HEK293T (cell line): Measurements from ENCODE around the gene RWDD4.

Experiments
- CTCF ChIA-PET: fragments of 350-600 bp; formaldehyde crosslinking; extraction: SDS; loops from one replicate; lab custom pipeline; 2021; ENCODE audit warnings: antibody characterized with exemption, inconsistent platforms; lab: Yijun Ruan, JAX
- POLR2A ChIA-PET: fragments of 350-600 bp; formaldehyde crosslinking; extraction: SDS; loops from one replicate; lab custom pipeline; 2020; ENCODE audit warnings: antibody characterized with exemption, inconsistent platforms; lab: Yijun Ruan, JAX
- DNase-seq: peaks from one replicate; pipeline ENCODE4 v3.0.0; 2012; ENCODE audit warnings: mixed read lengths; ENCODE audit errors: extremely low spot score
- ARNT ChIP-seq: fragments of 450-650 bp; IDR thresholded peaks from 2 replicates; pipeline ENCODE4 v1.6.1; 2017; ENCODE audit warnings: mild to moderate bottlenecking
- BHLHE40 ChIP-seq: fragments of 450-650 bp; IDR thresholded peaks from 2 replicates; pipeline ENCODE4 v1.6.1; 2016; ENCODE audit warnings: mild to moderate bottlenecking, moderate library complexity, borderline replicate concordance
- CTBP1 ChIP-seq: fragments of 450-650 bp; IDR thresholded peaks from 2 replicates; pipeline ENCODE4 v1.6.1; 2016; ENCODE audit warnings: borderline replicate concordance
- ELF4 ChIP-seq: fragments of 450-650 bp; IDR thresholded peaks from 2 replicates; pipeline ENCODE4 v1.6.1; 2017; ENCODE audit warnings: antibody characterized with exemption
- FOXA1 ChIP-seq: fragments of 450-650 bp; IDR thresholded peaks from 2 replicates; pipeline ENCODE4 v1.6.1; 2016; ENCODE audit warnings: mild to moderate bottlenecking
- FOXK2 ChIP-seq: fragments of 450-650 bp; IDR thresholded peaks from 2 replicates; pipeline ENCODE4 v1.6.1; 2016; ENCODE audit warnings: mild to moderate bottlenecking
- FOXM1 ChIP-seq: fragments of 450-650 bp; IDR thresholded peaks from 2 replicates; pipeline ENCODE4 v1.6.1; 2017; ENCODE audit warnings: mild to moderate bottlenecking, borderline replicate concordance
- HDGF ChIP-seq: fragments of 450-650 bp; IDR thresholded peaks from 2 replicates; pipeline ENCODE4 v1.6.1; 2017; ENCODE audit warnings: antibody characterized with exemption, borderline replicate concordance
- L3MBTL2 ChIP-seq: fragments of 450-650 bp; conservative IDR thresholded peaks from 2 replicates; pipeline ENCODE4 v1.6.1; 2016; ENCODE audit warnings: mild to moderate bottlenecking
- LEF1 ChIP-seq: fragments of 450-650 bp; IDR thresholded peaks from 2 replicates; pipeline ENCODE4 v1.6.1; 2017; ENCODE audit warnings: mild to moderate bottlenecking, borderline replicate concordance
- SP1 ChIP-seq: fragments of 450-650 bp; IDR thresholded peaks from 2 replicates; pipeline ENCODE4 v1.6.1; 2017
- SUZ12 ChIP-seq: fragments of 450-650 bp; IDR thresholded peaks from 2 replicates; pipeline ENCODE4 v1.6.1; 2016; ENCODE audit warnings: mild to moderate bottlenecking
- TARDBP ChIP-seq: fragments of 450-650 bp; IDR thresholded peaks from 2 replicates; pipeline ENCODE4 v1.6.1; 2016
- ZNF384 ChIP-seq: fragments of 450-650 bp; IDR thresholded peaks from 2 replicates; pipeline ENCODE4 v1.6.1; 2016
- TF ChIP-seq, protein P1 (sequence below): fragments of 450-650 bp; IDR thresholded peaks from 2 replicates; pipeline ENCODE4 v1.6.1; 2016

Gene RWDD4

DNA sequence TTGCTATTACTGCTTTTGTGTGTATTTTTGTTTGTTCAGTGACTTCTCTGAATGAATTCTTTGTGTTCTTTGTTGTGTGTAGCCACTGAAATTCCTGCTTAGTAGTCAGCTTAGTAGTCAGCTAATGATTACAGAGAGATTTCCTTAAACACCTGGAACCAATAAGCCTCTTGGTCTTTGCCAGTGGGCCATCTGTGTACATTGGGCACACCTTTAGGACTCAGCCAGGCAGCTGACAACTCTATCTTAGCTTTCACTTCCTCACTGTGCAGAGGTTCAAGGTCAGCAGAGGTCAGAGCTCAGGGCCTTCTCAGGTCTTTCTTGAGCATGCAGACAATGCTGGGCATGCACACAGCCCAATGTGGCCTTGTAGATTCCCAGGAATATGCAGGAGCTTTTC lies 59.3 kb downstream of the RWDD4 start:
- ChIA-PET CTCF (interaction anchor here (0.6 to 1.4 kb wide), 5 partner anchors 10 to 88 kb away, joined by 3 to 7 read pairs (median 3); no protein-coding TSS in a partner anchor), POLR2A (interaction anchor here (1.3 to 2.0 kb wide), 2 partner anchors 12 to 95 kb away, joined by 3 to 10 read pairs; partner anchors contain the start of gene ING2)
- DNase-seq = no peak
- TF ChIP-seq ARNT (no peak), FOXA1 (no peak), LEF1 (no peak), ZNF384 (no peak), CTBP1 (no peak), SP1 (no peak), FOXM1 (no peak)
- TF ChIP-seq, protein P1, sequence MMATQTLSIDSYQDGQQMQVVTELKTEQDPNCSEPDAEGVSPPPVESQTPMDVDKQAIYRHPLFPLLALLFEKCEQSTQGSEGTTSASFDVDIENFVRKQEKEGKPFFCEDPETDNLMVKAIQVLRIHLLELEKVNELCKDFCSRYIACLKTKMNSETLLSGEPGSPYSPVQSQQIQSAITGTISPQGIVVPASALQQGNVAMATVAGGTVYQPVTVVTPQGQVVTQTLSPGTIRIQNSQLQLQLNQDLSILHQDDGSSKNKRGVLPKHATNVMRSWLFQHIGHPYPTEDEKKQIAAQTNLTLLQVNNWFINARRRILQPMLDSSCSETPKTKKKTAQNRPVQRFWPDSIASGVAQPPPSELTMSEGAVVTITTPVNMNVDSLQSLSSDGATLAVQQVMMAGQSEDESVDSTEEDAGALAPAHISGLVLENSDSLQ = no peak

DNA sequence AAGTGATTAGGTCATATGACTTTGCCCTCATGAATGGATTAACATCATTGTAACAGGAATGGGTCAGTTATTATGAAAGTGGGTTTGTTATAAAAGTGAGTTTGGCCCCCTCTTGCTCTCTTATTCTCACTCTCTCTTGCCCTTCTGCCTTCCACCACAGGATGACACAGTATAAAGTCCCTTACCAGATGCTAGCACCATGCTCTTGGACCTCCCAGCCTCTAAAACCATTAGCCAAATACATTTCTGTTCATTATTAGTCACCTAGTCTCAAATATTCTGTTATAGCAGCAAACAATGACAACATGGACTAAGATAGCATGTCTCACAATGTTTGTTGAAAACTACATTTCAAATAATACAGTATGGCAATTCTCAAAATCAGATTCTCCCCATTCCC lies 59.7 kb downstream of the RWDD4 start:
- TF ChIP-seq ZNF384 (no peak), SP1 (no peak), CTBP1 (no peak), BHLHE40 (no peak), SUZ12 (no peak), ELF4 (no peak), FOXM1 (no peak), L3MBTL2 (no peak), HDGF (no peak), FOXA1 (no peak), FOXK2 (no peak), TARDBP (no peak)
- TF ChIP-seq, protein P1 = no peak
- ChIA-PET CTCF (interaction anchor here (0.6 kb wide), 1 partner anchor 88 kb away, joined by 3 read pairs; no protein-coding TSS in a partner anchor), POLR2A (interaction anchor here (1.3 to 2.0 kb wide), 2 partner anchors 11 to 95 kb away, joined by 3 to 10 read pairs; partner anchors contain the start of gene ING2)
- no peak for DNase-seq

DNA sequence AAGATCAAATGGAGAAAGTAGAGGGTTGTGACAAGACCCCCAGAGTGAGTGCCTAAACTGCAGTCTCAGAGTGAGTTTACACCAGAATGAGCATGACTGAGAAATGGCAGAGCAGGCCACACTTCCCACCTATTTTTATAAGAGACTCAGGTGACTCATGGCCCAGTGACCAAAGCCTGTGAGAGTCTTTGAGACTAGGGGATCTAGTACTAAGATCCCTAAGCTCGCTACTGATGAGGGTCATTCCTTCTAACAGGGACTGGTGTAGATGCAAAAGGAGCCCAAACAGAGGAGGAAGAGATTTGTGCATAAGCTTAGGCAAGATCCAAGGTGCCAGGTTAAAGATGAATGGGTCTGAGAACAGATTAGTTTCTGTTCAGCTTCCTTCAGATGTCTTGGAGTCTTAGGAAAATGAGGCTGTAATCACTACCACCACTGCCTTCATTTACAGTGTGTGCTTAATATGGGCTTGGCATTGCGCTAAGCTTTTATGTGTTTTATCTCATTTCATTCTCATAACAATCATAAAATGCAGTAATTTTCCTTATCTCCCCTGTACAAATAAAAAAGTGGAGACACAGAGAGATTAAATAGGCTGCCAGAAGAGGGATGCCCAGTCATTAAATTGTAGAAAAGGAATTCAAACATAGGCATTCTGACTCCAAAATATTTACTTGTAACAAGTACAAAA lies 62.8 kb downstream of the RWDD4 start:
- no peak for TF ChIP-seq SP1
- no peak for TF ChIP-seq FOXA1
- no peak for TF ChIP-seq CTBP1
- TF ChIP-seq SUZ12 = no peak
- no peak for TF ChIP-seq LEF1

DNA sequence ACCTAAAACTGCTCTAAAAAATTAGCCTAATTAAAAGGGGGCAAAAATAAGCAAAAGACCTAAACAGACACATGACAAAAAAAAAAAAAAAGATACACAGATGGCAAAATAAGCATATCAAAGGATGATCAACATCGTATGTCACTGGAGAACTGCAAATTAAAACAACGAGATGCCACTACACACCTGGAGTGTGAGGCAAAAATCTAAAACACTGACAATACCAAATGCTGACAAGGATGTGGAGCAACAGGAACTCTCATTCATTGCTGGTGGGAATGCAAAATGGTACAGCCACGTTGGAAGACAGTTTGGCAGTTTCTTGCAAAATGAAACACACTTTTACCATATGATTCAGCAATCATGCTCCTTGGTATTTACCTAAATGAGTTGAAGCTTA lies 64.2 kb downstream of the RWDD4 start:
- POLR2A ChIA-PET = no interaction called here
- no peak for DNase-seq
- CTCF ChIA-PET = no interaction called here
- TF ChIP-seq TARDBP = no peak
- TF ChIP-seq ZNF384 = no peak
- no peak for TF ChIP-seq SUZ12
- TF ChIP-seq FOXK2 = no peak
- no peak for TF ChIP-seq FOXM1
- TF ChIP-seq ELF4 = no peak
- no peak for TF ChIP-seq SP1
- no peak for TF ChIP-seq L3MBTL2
- no peak for TF ChIP-seq ARNT

More for the DNA sequence above, 62.8 kb downstream of the RWDD4 start:
- ChIA-PET CTCF (interaction anchor here (0.9 to 1.3 kb wide), 3 partner anchors 12 to 89 kb away, joined by 3 read pairs; no protein-coding TSS in a partner anchor), POLR2A (interaction anchor here (1.1 kb wide), 1 partner anchor 8 kb away, joined by 4 read pairs; no protein-coding TSS in a partner anchor)
- no peak for DNase-seq

DNA sequence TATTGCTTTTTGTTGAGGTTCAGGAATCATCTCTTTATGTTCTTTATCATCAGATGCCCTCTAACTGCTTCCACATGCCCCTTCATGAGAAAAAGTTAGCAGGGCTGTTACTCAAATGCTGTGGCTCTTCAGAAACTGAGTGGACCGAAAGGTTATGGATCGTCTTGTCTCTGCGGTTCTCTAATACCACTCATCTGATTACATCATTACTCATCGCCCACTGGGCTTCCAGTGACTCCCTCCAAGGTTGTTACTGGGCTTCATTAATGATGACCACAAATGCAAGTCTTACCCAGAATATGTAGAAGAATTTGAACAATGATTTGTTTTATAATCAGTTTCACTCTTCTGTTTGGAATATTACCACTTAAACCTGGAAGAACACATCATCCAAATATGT lies 67.7 kb downstream of the RWDD4 start:
- ChIA-PET CTCF (no interaction called here), POLR2A (no interaction called here)
- DNase-seq = no peak
- TF ChIP-seq BHLHE40 = no peak
- no peak for TF ChIP-seq FOXM1
- no peak for TF ChIP-seq L3MBTL2
- TF ChIP-seq SP1 = no peak
- no peak for TF ChIP-seq ELF4
- no peak for TF ChIP-seq FOXK2
- TF ChIP-seq LEF1 = no peak
- TF ChIP-seq ARNT = no peak
